HTR-8/SVneo (cell line): ENCODE results near the gene CFAP92.
"Not testable (repeated sequence)": the region's sequence is repeated elsewhere in the genome, so short reads cannot be mapped to it uniquely, and the experiment has no call there.

ENCODE experiments used
- DNase-seq: peaks from one replicate; pipeline ENCODE4 v3.0.0; 2011; ENCODE audit warnings: low spot score, mixed read lengths; ENCODE audit not compliant: insufficient read length
- FAIRE-seq: peaks from 2 replicates; lab custom pipeline; 2011; peaks lifted over from hg19 to GRCh38; lab: Jason Lieb, UNC

CFAP92 gene

GRCh38 chr3:128873244-128874022, 120.4 kb downstream of the CFAP92 start:
- no peak for FAIRE-seq
- no peak for DNase-seq

- FAIRE-seq: no peak
- DNase-seq: no peak
Observed at GRCh38 chr3:128872744-128873143, 121.1 kb downstream of the CFAP92 start.

GRCh38 chr3:128872282-128872681, 121.6 kb downstream of the CFAP92 start:
- no peak for FAIRE-seq

GRCh38 chr3:128870347-128870746, 123.5 kb downstream of the CFAP92 start:
- no peak for FAIRE-seq
- DNase-seq: no peak

More at GRCh38 chr3:128872282-128872681, 121.6 kb downstream of the CFAP92 start:
- DNase-seq: no peak

- no peak for FAIRE-seq
- no peak for DNase-seq
Observed at GRCh38 chr3:128867200-128868125, 126.4 kb downstream of the CFAP92 start.

- not testable (repeated sequence) for FAIRE-seq, DNase-seq
Observed at GRCh38 chr3:128864849-128865804, 128.7 kb downstream of the CFAP92 start.

- no peak for FAIRE-seq
- DNase-seq: no peak
Observed at GRCh38 chr3:128864351-128864811, 129.5 kb downstream of the CFAP92 start.

GRCh38 chr3:128863560-128863959, 130.3 kb downstream of the CFAP92 start:
- no peak for DNase-seq
- FAIRE-seq: no peak

- DNase-seq: no peak
- no peak for FAIRE-seq
Observed at GRCh38 chr3:128861491-128861890, 132.4 kb downstream of the CFAP92 start.
